GM12878 (cell line): ENCODE measurements around the gene SCRN2. TPM values are rescaled to one million over a fixed set of nuclear protein-coding genes. Genes with fewer than 3 reads are reported as not detected.

Source experiments
- ATAC-seq: fragments of 200-7000 bp; cut with Tn5 transposase; 3 replicates; pipeline ENCODE4 v1.9.1; 2020; ENCODE audit warnings: mild to moderate bottlenecking, moderate library complexity
- BruUV-seq: library from RNA; stranded (reverse); fragments of 400-500 nt; replicated peaks from 2 replicates; lab custom pipeline; 2021; lab: Mats Ljungman, UMichigan
- CTCF ChIA-PET: fragments of 300-600 bp; sonication (Branson Sonifier 250); formaldehyde crosslinking; extraction: SDS; loops from one replicate; lab custom pipeline; 2021; ENCODE audit warnings: inconsistent platforms; lab: Yijun Ruan, JAX
- POLR2A ChIA-PET: fragments of 350-600 bp; formaldehyde crosslinking; extraction: SDS; loops from one replicate; lab custom pipeline; 2021; ENCODE audit warnings: inconsistent platforms; lab: Charles Lee
- RAD21 ChIA-PET: fragments of 300-600 bp; sonication (Branson Sonifier 250); formaldehyde crosslinking; loops from one replicate; lab custom pipeline; 2023; ENCODE audit warnings: antibody characterized with exemption; ENCODE audit not compliant: unreplicated experiment; lab: Charles Lee
- SMC1A ChIA-PET: fragments of 300-600 bp; sonication (Branson Sonifier 250); formaldehyde crosslinking; loops from one replicate; lab custom pipeline; 2023; ENCODE audit not compliant: unreplicated experiment, uncharacterized antibody; lab: Charles Lee
- DNase-seq: peaks from one replicate; pipeline ENCODE4 v3.0.0-alpha.2; 2011; ENCODE audit warnings: low read depth, low spot score
- FAIRE-seq: peaks from 3 replicates; lab custom pipeline; 2011; peaks lifted over from hg19 to GRCh38; lab: Jason Lieb, UNC
- H2AFZ ChIP-seq: 2 replicates; pipeline ENCODE4 v1.6.0; 2011; ENCODE audit warnings: low read depth, low read length, control low read depth; ENCODE audit not compliant: control insufficient read depth
- H3K27ac ChIP-seq: 2 replicates; pipeline ENCODE4 v1.5.1; 2011; ENCODE audit warnings: control low read depth; ENCODE audit not compliant: control insufficient read depth, insufficient read depth
- H3K27me3 ChIP-seq, 2 experiments: replicated peaks in 1 of 2; 2 replicates each; pipeline versions ENCODE4 v1.6.0 to v1.6.1; 2011; ENCODE audit warnings: low read length in 1 of 2; ENCODE audit not compliant: control insufficient read depth in 2 of 2, insufficient read depth in 2 of 2
- H3K36me3 ChIP-seq, 2 experiments: 2 replicates each; pipeline ENCODE4 v1.5.1; 2011; ENCODE audit warnings: low read length in 1 of 2; ENCODE audit not compliant: control insufficient read depth in 2 of 2, insufficient read depth in 2 of 2
- H3K4me1 ChIP-seq: 2 replicates; pipeline ENCODE4 v1.6.1; 2011; ENCODE audit warnings: mild to moderate bottlenecking, low read length, moderate library complexity, mixed read lengths; ENCODE audit not compliant: control insufficient read depth, insufficient read depth
- H3K4me2 ChIP-seq: 2 replicates; pipeline ENCODE4 v1.6.0; 2011; ENCODE audit warnings: control low read depth; ENCODE audit not compliant: control insufficient read depth, insufficient read depth
- H3K4me3 ChIP-seq: fragments of 200-600 bp; sonication (generic); 2 replicates; pipeline ENCODE4 v1.5.1; 2016
- H3K79me2 ChIP-seq: 2 replicates; pipeline ENCODE4 v1.6.0; 2011; ENCODE audit warnings: low read length; ENCODE audit not compliant: control insufficient read depth, insufficient read depth
- H3K9ac ChIP-seq: 2 replicates; pipeline ENCODE4 v1.8.0; 2011; ENCODE audit warnings: low read length, control low read depth, mixed read lengths; ENCODE audit not compliant: control insufficient read depth, insufficient read depth
- H3K9me3 ChIP-seq: replicated peaks from 3 replicates; pipeline ENCODE4 v1.5.1; 2011; ENCODE audit warnings: mild to moderate bottlenecking, low read length; ENCODE audit not compliant: control insufficient read depth, insufficient read depth
- H4K20me1 ChIP-seq: 2 replicates; pipeline ENCODE4 v1.6.0; 2011; ENCODE audit not compliant: control insufficient read depth, insufficient read depth
- BCL11A ChIP-seq: IDR thresholded peaks from 2 replicates; pipeline ENCODE4 v1.6.1; 2011; ENCODE audit warnings: low read depth, low read length
- CEBPB ChIP-seq, 2 experiments: fragments of 150-350 bp in 1 of 2; IDR thresholded peaks; 2 replicates each; pipeline ENCODE4 v1.6.1; 2012 to 2014; ENCODE audit warnings: low read depth in 2 of 2, low read length in 2 of 2, borderline replicate concordance in 1 of 2, inconsistent platforms in 1 of 2
- CHD1 ChIP-seq: IDR thresholded peaks from 2 replicates; pipeline ENCODE4 v1.6.1; 2012; ENCODE audit warnings: low read depth, low read length, improper control_type of control experiment
- ESRRA ChIP-seq: IDR thresholded peaks from 2 replicates; pipeline ENCODE4 v1.6.1; 2012; ENCODE audit warnings: mild to moderate bottlenecking, low read length, improper control_type of control experiment
- FOXK2 ChIP-seq: fragments of 450-650 bp; IDR thresholded peaks from 2 replicates; pipeline ENCODE4 v1.6.1; 2017; ENCODE audit warnings: mild to moderate bottlenecking, moderate library complexity
- MEF2A ChIP-seq: IDR thresholded peaks from 2 replicates; pipeline ENCODE4 v1.6.1; 2011; ENCODE audit warnings: low read depth, mild to moderate bottlenecking, low read length, moderate library complexity; ENCODE audit not compliant: insufficient read depth
- MTA2 ChIP-seq: fragments of 450-650 bp; IDR thresholded peaks from 2 replicates; pipeline ENCODE4 v1.6.1; 2016; ENCODE audit warnings: low read depth, mild to moderate bottlenecking, moderate library complexity
- NFIC ChIP-seq: IDR thresholded peaks from 2 replicates; pipeline ENCODE4 v1.6.1; 2012; ENCODE audit warnings: low read depth, mild to moderate bottlenecking, inconsistent platforms, low read length, moderate library complexity
- NR2C2 ChIP-seq: IDR thresholded peaks from 2 replicates; pipeline ENCODE4 v1.6.1; 2011; ENCODE audit warnings: borderline replicate concordance, low read depth; ENCODE audit not compliant: control insufficient read depth, insufficient read length
- NR2F1 ChIP-seq: fragments of 450-650 bp; conservative IDR thresholded peaks from 2 replicates; pipeline ENCODE4 v1.6.1; 2017; ENCODE audit warnings: mild to moderate bottlenecking
- PAX5 ChIP-seq: IDR thresholded peaks from 2 replicates; pipeline ENCODE4 v1.6.1; 2011; ENCODE audit warnings: low read depth, low read length, borderline replicate concordance
- RFX5 ChIP-seq: IDR thresholded peaks from 2 replicates; pipeline ENCODE4 v1.6.1; 2011; ENCODE audit warnings: low read depth, low read length, improper control_type of control experiment
- TBL1XR1 ChIP-seq: IDR thresholded peaks from 2 replicates; pipeline ENCODE4 v1.6.1; 2012; ENCODE audit warnings: low read depth, low read length, improper control_type of control experiment
- ZNF622 ChIP-seq: fragments of 450-650 bp; IDR thresholded peaks from 2 replicates; pipeline ENCODE4 v1.6.1; 2017; ENCODE audit warnings: mild to moderate bottlenecking, inconsistent platforms
- ZSCAN29 ChIP-seq: fragments of 450-650 bp; IDR thresholded peaks from 2 replicates; pipeline ENCODE4 v1.6.1; 2017; ENCODE audit warnings: mild to moderate bottlenecking, moderate library complexity
- WGBS: methylation state at CpG from one replicate; pipeline ENCODE4 v1.1.6; 2016; ENCODE audit warnings: low lambda C conversion rate; ENCODE audit not compliant: insufficient replicate concordance, insufficient coverage; ENCODE audit errors: missing lambda C conversion rate; 5-methylcytosine and 5-hydroxymethylcytosine counted together
- in situ Hi-C: fragments of 300-500 bp; cut with MboI; formaldehyde crosslinking; loops from 9 replicates; pipeline ENCODE4 v1.14.3; 2018; ENCODE audit warnings: mixed read lengths
- intact Hi-C: fragments of 100-400 bp; cut with micrococcal nuclease; formaldehyde crosslinking; loops from one replicate; pipeline ENCODE4 v1.14.2; 2022; ENCODE audit not compliant: unreplicated experiment
- polyA plus RNA-seq, 11 experiments: library from polyadenylated mRNA; depleted of rRNA in 4 of 11; unstranded in 6 of 11; stranded (reverse) in 5 of 11; fragments of >200 nt; fragmentation: Nextera tagmentation in 4 of 11; fragmentation: Illumina TruSeq in 1 of 11; extraction: Ambion mirVana in 4 of 11; extraction: Trizol in 1 of 11; gene quantifications; 1 replicate in 1 of 11; 2 replicates in 10 of 11; pipeline versions ENCODE4 v1.2.1 to v1.2.3, GENCODE V29; 2011 to 2016; ENCODE audit warnings: inconsistent platforms in 2 of 11, missing spikeins in 2 of 11, low read depth in 1 of 11
- total RNA-seq, 4 experiments: library from RNA; depleted of rRNA in 3 of 4; stranded (reverse); fragments of >200 nt in 3 of 4; fragmentation: Illumina TruSeq in 1 of 4; extraction: Trizol in 1 of 4; gene quantifications; 2 replicates each; pipeline versions ENCODE4 v1.2.1 to v1.2.3, GENCODE V29; 2013 to 2021
- TF ChIP-seq, protein P1 (sequence below): fragments of 450-650 bp; IDR thresholded peaks from 2 replicates; pipeline ENCODE4 v1.6.1; 2018; ENCODE audit warnings: mild to moderate bottlenecking, low read depth, moderate library complexity; ENCODE audit not compliant: partially characterized antibody
- TF ChIP-seq, protein P2 (sequence below): IDR thresholded peaks from 2 replicates; pipeline ENCODE4 v1.6.1; 2011; ENCODE audit warnings: low read depth, low read length, improper control_type of control experiment, borderline replicate concordance
- TF ChIP-seq, protein P3 (sequence below): IDR thresholded peaks from 2 replicates; pipeline ENCODE4 v1.6.1; 2012; ENCODE audit warnings: low read length, inconsistent platforms

The SCRN2 gene
- total and polyA plus RNA-seq, 10 of the 15 experiments (the other 5 are each of a cell fraction or from before 2014, with no cell fraction given) = 0.34 to 33.3 (median 20.1) TPM

DNA sequence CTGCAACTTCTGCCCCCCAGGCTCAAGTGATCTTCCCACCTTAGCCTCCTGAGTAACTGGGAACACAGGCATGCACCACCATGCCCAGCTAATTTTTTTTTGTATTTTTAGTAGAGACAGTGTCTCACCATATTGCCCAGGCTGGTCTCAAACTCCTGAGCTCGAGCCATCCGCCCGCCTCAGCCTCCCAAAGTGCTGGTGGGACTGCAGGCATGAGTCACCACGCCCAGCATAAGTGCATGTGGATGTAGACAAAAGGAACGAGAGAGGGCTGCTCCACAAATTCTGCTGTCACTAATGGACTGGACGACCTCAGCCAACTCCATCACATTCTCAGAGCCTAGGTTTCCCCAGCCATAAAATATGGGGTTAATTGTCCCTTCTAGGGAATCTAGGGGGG lies 47.2 kb upstream of the SCRN2 start:
- ChIA-PET RAD21 (interaction anchor here (1.1 to 10.9 kb wide), 2 partner anchors 46 to 130 kb away, joined by 3 to 206 read pairs; partner anchors contain the start of gene SCRN2), POLR2A (no interaction called here), CTCF (interaction anchor here (0.6 to 14.9 kb wide), 4 partner anchors 32 to 130 kb away, joined by 3 to 502 read pairs (median 14); partner anchors contain the start of genes SCRN2 and SP6), SMC1A (interaction anchor here (4.1 to 14.5 kb wide), 2 partner anchors 41 to 129 kb away, joined by 19 to 231 read pairs; partner anchors contain the start of genes SCRN2 and SP6)
- TF ChIP-seq ESRRA (no peak), NFIC (no peak), CHD1 (no peak), MEF2A (no peak), ZSCAN29 (no peak), MTA2 (no peak), RFX5 (no peak), ZNF622 (no peak), PAX5 (no peak), CEBPB (IDR thresholded peaks at IDR 0.05; ENCODE audit: borderline replicate concordance in 1 of 2, low read depth in 2 of 2, low read length in 2 of 2) (no peak), FOXK2 (no peak), NR2C2 (no peak), TBL1XR1 (no peak), NR2F1 (no peak), BCL11A (no peak)
- TF ChIP-seq, protein P1, sequence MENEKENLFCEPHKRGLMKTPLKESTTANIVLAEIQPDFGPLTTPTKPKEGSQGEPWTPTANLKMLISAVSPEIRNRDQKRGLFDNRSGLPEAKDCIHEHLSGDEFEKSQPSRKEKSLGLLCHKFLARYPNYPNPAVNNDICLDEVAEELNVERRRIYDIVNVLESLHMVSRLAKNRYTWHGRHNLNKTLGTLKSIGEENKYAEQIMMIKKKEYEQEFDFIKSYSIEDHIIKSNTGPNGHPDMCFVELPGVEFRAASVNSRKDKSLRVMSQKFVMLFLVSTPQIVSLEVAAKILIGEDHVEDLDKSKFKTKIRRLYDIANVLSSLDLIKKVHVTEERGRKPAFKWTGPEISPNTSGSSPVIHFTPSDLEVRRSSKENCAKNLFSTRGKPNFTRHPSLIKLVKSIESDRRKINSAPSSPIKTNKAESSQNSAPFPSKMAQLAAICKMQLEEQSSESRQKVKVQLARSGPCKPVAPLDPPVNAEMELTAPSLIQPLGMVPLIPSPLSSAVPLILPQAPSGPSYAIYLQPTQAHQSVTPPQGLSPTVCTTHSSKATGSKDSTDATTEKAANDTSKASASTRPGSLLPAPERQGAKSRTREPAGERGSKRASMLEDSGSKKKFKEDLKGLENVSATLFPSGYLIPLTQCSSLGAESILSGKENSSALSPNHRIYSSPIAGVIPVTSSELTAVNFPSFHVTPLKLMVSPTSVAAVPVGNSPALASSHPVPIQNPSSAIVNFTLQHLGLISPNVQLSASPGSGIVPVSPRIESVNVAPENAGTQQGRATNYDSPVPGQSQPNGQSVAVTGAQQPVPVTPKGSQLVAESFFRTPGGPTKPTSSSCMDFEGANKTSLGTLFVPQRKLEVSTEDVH = no peak
- TF ChIP-seq, protein P2, sequence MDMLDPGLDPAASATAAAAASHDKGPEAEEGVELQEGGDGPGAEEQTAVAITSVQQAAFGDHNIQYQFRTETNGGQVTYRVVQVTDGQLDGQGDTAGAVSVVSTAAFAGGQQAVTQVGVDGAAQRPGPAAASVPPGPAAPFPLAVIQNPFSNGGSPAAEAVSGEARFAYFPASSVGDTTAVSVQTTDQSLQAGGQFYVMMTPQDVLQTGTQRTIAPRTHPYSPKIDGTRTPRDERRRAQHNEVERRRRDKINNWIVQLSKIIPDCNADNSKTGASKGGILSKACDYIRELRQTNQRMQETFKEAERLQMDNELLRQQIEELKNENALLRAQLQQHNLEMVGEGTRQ = no peak
- TF ChIP-seq, protein P3, sequence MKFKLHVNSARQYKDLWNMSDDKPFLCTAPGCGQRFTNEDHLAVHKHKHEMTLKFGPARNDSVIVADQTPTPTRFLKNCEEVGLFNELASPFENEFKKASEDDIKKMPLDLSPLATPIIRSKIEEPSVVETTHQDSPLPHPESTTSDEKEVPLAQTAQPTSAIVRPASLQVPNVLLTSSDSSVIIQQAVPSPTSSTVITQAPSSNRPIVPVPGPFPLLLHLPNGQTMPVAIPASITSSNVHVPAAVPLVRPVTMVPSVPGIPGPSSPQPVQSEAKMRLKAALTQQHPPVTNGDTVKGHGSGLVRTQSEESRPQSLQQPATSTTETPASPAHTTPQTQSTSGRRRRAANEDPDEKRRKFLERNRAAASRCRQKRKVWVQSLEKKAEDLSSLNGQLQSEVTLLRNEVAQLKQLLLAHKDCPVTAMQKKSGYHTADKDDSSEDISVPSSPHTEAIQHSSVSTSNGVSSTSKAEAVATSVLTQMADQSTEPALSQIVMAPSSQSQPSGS = no peak
- Histone ChIP-seq H3K9me3 (no peaks in the 10 kb centered on the region), H3K27ac (no peak overlapping the region), H3K4me1 (peaks cover 9% of the 10 kb centered on the region), H3K9ac (no peak overlapping the region), H3K27me3 (no peaks in the 10 kb centered on the region), H3K4me3 (no peak overlapping the region), H3K79me2 (no peaks in the 10 kb centered on the region), H2AFZ (no peak overlapping the region), H3K4me2 (no peak overlapping the region), H3K36me3 (no peaks in the 10 kb centered on the region; a peak in 1 of 4 replicates), H4K20me1 (no peaks in the 10 kb centered on the region)
- 40% methylated on average over 6 of the region's 6 CpGs for WGBS
- no TSS peak for BruUV-seq
- ATAC-seq (no peak), DNase-seq (no peak), FAIRE-seq (no peak)
- intact Hi-C loops (no loop called here), in situ Hi-C loops (no loop called here)
